Measurements from ENCODE around the gene STAP1.

GRCh38 chr4:67584496-67584895 is 26.0 kb downstream of the STAP1 start:
- no peak for TF ChIP-seq EP300 (IDR thresholded peaks at IDR 0.05; ENCODE audit: borderline replicate concordance)
- no peak for TF ChIP-seq REST (IDR thresholded peaks at IDR 0.05; ENCODE audit: low read depth)
- TF ChIP-seq ZBTB7A (IDR thresholded peaks at IDR 0.05; ENCODE audit: low read depth), result no peak
- no peak for TF ChIP-seq CEBPB (IDR thresholded peaks at IDR 0.05)
- no peak for TF ChIP-seq RAD21 (IDR thresholded peaks at IDR 0.05; ENCODE audit: low read depth)
- TF ChIP-seq MAX (IDR thresholded peaks at IDR 0.05), result no peak
- no peak for TF ChIP-seq TAF1 (IDR thresholded peaks at IDR 0.05; ENCODE audit: low read depth)
- no peak for TF ChIP-seq USF1 (IDR thresholded peaks at IDR 0.05)
- no peak for TF ChIP-seq CREB1 (IDR thresholded peaks at IDR 0.05; ENCODE audit: low read depth)
- no peak for TF ChIP-seq EGR1 (IDR thresholded peaks at IDR 0.05)
- no peak for TF ChIP-seq TCF12 (IDR thresholded peaks at IDR 0.05; ENCODE audit: low read depth)
- TF ChIP-seq FOXM1 (IDR thresholded peaks at IDR 0.05; ENCODE audit: borderline replicate concordance, low read depth), result no peak

Data from Ishikawa (cell line).